SK-N-MC (cell line): Measurements from ENCODE around the gene CRB3.

ENCODE experiments used
- EZH2 ChIP-seq: fragments of 200-600 bp; sonication (generic); IDR thresholded peaks from one replicate; pipeline ENCODE4 v1.6.1; 2017; ENCODE audit warnings: antibody characterized with exemption
- POLR2AphosphoS5 ChIP-seq: IDR thresholded peaks from 2 replicates; pipeline ENCODE4 v1.6.1; 2012; ENCODE audit warnings: mild to moderate bottlenecking, low read depth, low read length, borderline replicate concordance

- TF ChIP-seq EZH2 (no peak), POLR2AphosphoS5 (no peak)
Observed at GRCh38 chr19:6464070-6464873, at the start of gene CRB3.
